ENCODE data around the gene BCL6. TPM values are rescaled to one million over a fixed set of nuclear protein-coding genes. Genes with fewer than 3 reads are reported as not detected.
A peak's percentile ranks its signal among the peaks of the same experiment; 100 is the strongest.

BCL6 gene
- total RNA-seq, 1 donor from 2014 or later: 97.9 TPM

GRCh38 chr3:187739561-187740332 is 5.5 kb downstream of the BCL6 start:
- intact Hi-C loops (cut with DNase I): loop anchor here (1.0 to 10.0 kb wide), 11 partner anchors 588 to 1409 kb away; no protein-coding TSS in a partner anchor
- Histone ChIP-seq H3K9me3 (no peaks in the 10 kb centered on the region), H3K27me3 (no peaks in the 10 kb centered on the region), H3K4me3 (peak overlapping the region; percentile 73 to 75), H3K27ac (peak overlapping the region; percentile 98 to 99), H3K4me1 (peaks cover 6 to 27% of the 10 kb centered on the region in 2 donors), H3K36me3 (no peaks in the 10 kb centered on the region)
- peak; percentile 97 to 98 (median 97) for TF ChIP-seq CTCF (IDR thresholded peaks at IDR 0.05)
- DNase-seq (ENCODE audit: low spot score in 2 of 2): peak; percentile 55 to 92

- Histone ChIP-seq H3K4me3 (peak overlapping the region; percentile 73 to 75), H3K36me3 (peaks cover 2 to 6% of the 10 kb centered on the region in 2 donors), H3K27ac (peak overlapping the region; percentile 98 to 99), H3K9me3 (no peaks in the 10 kb centered on the region), H3K4me1 (peaks cover 6 to 27% of the 10 kb centered on the region in 2 donors), H3K27me3 (no peaks in the 10 kb centered on the region)
- intact Hi-C loops (cut with DNase I): loop anchor here (1.0 kb wide), 1 partner anchor 1409 kb away; no protein-coding TSS in a partner anchor
- peak in 1 of 2 donors; percentile 83 for DNase-seq (ENCODE audit: low spot score in 2 of 2)
- no peak for TF ChIP-seq CTCF (IDR thresholded peaks at IDR 0.05)
Observed at GRCh38 chr3:187739094-187739560, 6.1 kb downstream of the BCL6 start.

- Histone ChIP-seq H3K4me1 (peaks cover 6 to 27% of the 10 kb centered on the region in 2 donors), H3K27me3 (no peaks in the 10 kb centered on the region), H3K4me3 (peak overlapping the region; percentile 73 to 75), H3K36me3 (peaks cover 7 to 12% of the 10 kb centered on the region in 2 donors), H3K9me3 (no peaks in the 10 kb centered on the region), H3K27ac (peak overlapping the region; percentile 98 to 99)
- intact Hi-C loops (cut with DNase I): loop anchor here (1.0 kb wide), 1 partner anchor 1410 kb away; no protein-coding TSS in a partner anchor
- peak; percentile 54 to 97 for DNase-seq (ENCODE audit: low spot score in 2 of 2)
- peak; percentile 66 to 87 (median 75) for TF ChIP-seq CTCF (IDR thresholded peaks at IDR 0.05)
Observed at GRCh38 chr3:187738331-187739093, 6.8 kb downstream of the BCL6 start.

- H3K4me1 ChIP-seq: peaks cover 6 to 27% of the 10 kb centered on the region in 2 donors
- peaks cover 12 to 17% of the 10 kb centered on the region in 2 donors for H3K36me3 ChIP-seq
- intact Hi-C loops (cut with DNase I): no loop called here
- H3K27me3 ChIP-seq: no peaks in the 10 kb centered on the region
- peak overlapping the region; percentile 73 to 75 for H3K4me3 ChIP-seq
- TF ChIP-seq CTCF (IDR thresholded peaks at IDR 0.05): no peak
- DNase-seq (ENCODE audit: low spot score in 2 of 2): no peak
- H3K9me3 ChIP-seq: no peaks in the 10 kb centered on the region
- H3K27ac ChIP-seq: peak overlapping the region; percentile 98 to 99
Observed at GRCh38 chr3:187738071-187738330, 7.3 kb downstream of the BCL6 start.

- no peaks in the 10 kb centered on the region for H3K9me3 ChIP-seq
- peak in 1 of 3 experiments; percentile 5 for TF ChIP-seq CTCF (IDR thresholded peaks at IDR 0.05)
- DNase-seq (ENCODE audit: low spot score in 2 of 2): peak; percentile 28 to 91
- peak overlapping the region; percentile 98 to 99 for H3K27ac ChIP-seq
- no peaks in the 10 kb centered on the region for H3K27me3 ChIP-seq
- peak overlapping the region; percentile 73 to 75 for H3K4me3 ChIP-seq
- peaks cover 6 to 27% of the 10 kb centered on the region in 2 donors for H3K4me1 ChIP-seq
- H3K36me3 ChIP-seq: peaks cover 15 to 21% of the 10 kb centered on the region in 2 donors
- intact Hi-C loops (cut with DNase I): no loop called here
Observed at GRCh38 chr3:187737368-187738070, 7.7 kb downstream of the BCL6 start.

All from ascending aorta (tissue), 2 donors.